Keratinocyte (primary cell): ENCODE data around the gene ATPAF2. TPM values are rescaled to one million over a fixed set of nuclear protein-coding genes. Genes with fewer than 3 reads are reported as not detected.
A peak's percentile ranks its signal among the peaks of the same experiment; 100 is the strongest.

Experiments
- DNase-seq: peaks from one replicate; pipeline ENCODE4 v3.0.0-alpha.2; 2011; ENCODE audit warnings: low read depth, missing footprints, low spot score
- FAIRE-seq: peaks from 2 replicates; lab custom pipeline; 2011; peaks lifted over from hg19 to GRCh38; lab: Jason Lieb, UNC
- H2AFZ ChIP-seq: 2 replicates; pipeline ENCODE4 v1.6.0; 2012; ENCODE audit warnings: low read length, control low read depth, inconsistent platforms; ENCODE audit not compliant: control insufficient read depth
- H3K27ac ChIP-seq: 2 replicates; pipeline ENCODE4 v1.5.1; 2011; ENCODE audit warnings: low read length; ENCODE audit not compliant: control insufficient read depth, insufficient read depth
- H3K27me3 ChIP-seq: 3 replicates; pipeline ENCODE4 v1.6.0; 2011; ENCODE audit warnings: low read length; ENCODE audit not compliant: control insufficient read depth, insufficient read depth; ENCODE audit errors: extremely low read depth
- H3K36me3 ChIP-seq, 2 experiments: 2 replicates in 1 of 2; 3 replicates in 1 of 2; pipeline ENCODE4 v1.5.1; 2011; ENCODE audit warnings: low read length in 2 of 2, mild to moderate bottlenecking in 1 of 2; ENCODE audit not compliant: control insufficient read depth in 2 of 2, insufficient read depth in 2 of 2; ENCODE audit errors: extremely low read depth in 1 of 2
- H3K4me1 ChIP-seq: 3 replicates; pipeline ENCODE4 v1.5.1; 2011; ENCODE audit warnings: low read length; ENCODE audit not compliant: control insufficient read depth, insufficient read depth; ENCODE audit errors: extremely low read depth
- H3K4me2 ChIP-seq: 3 replicates; pipeline ENCODE4 v1.6.0; 2011; ENCODE audit warnings: low read depth, low read length; ENCODE audit not compliant: control insufficient read depth, insufficient read depth; ENCODE audit errors: extremely low read depth
- H3K4me3 ChIP-seq, 3 experiments: fragments of 200-600 bp in 1 of 3; sonication (generic) in 1 of 3; 2 replicates in 2 of 3; 3 replicates in 1 of 3; pipeline ENCODE4 v1.5.1; 2011 to 2016; ENCODE audit warnings: low read length in 3 of 3, mild to moderate bottlenecking in 3 of 3, control low read depth in 2 of 3, inconsistent platforms in 1 of 3, low read depth in 1 of 3, mixed read lengths in 1 of 3, mixed run types in 1 of 3, moderate library complexity in 1 of 3; ENCODE audit not compliant: control insufficient read depth in 2 of 3, insufficient read depth in 2 of 3; ENCODE audit errors: extremely low read depth in 1 of 3
- H3K79me2 ChIP-seq: 2 replicates; pipeline ENCODE4 v1.6.0; 2012; ENCODE audit warnings: low read length; ENCODE audit not compliant: control insufficient read depth, insufficient read depth
- H3K9ac ChIP-seq: 3 replicates; pipeline ENCODE4 v1.6.0; 2011; ENCODE audit warnings: low read length; ENCODE audit not compliant: control insufficient read depth, insufficient read depth; ENCODE audit errors: extremely low read depth
- H3K9me1 ChIP-seq: 3 replicates; pipeline ENCODE4 v1.6.0; 2011; ENCODE audit warnings: low read length; ENCODE audit not compliant: control insufficient read depth, insufficient read depth; ENCODE audit errors: extremely low read depth
- H3K9me3 ChIP-seq: 2 replicates; pipeline ENCODE4 v1.5.1; 2012; ENCODE audit warnings: low read depth, low read length; ENCODE audit not compliant: control insufficient read depth
- H4K20me1 ChIP-seq: 3 replicates; pipeline ENCODE4 v1.6.0; 2011; ENCODE audit warnings: low read length; ENCODE audit not compliant: control insufficient read depth, insufficient read depth; ENCODE audit errors: extremely low read depth
- EZH2 ChIP-seq: IDR thresholded peaks from one replicate; pipeline ENCODE4 v1.6.1; 2012; ENCODE audit warnings: inconsistent platforms, mild to moderate bottlenecking, low read length, moderate library complexity
- dilution Hi-C: fragments of 300-500 bp; cut with MboI; formaldehyde crosslinking; loops from one replicate; pipeline ENCODE4 v1.7.0; 2020; ENCODE audit warnings: low sequenced_read_pairs; ENCODE audit not compliant: extremely low pct_ligation_motif_present
- polyA plus RNA-seq, 5 experiments: library from polyadenylated mRNA; depleted of rRNA in 3 of 5; stranded (reverse) in 3 of 5; stranded (forward) in 1 of 5; unstranded in 1 of 5; fragments of >200 nt; gene quantifications; 1 replicate in 1 of 5; 2 replicates in 3 of 5; 3 replicates in 1 of 5; pipeline versions ENCODE4 v1.2.1 to v1.2.3, GENCODE V29; 2011 to 2012; ENCODE audit warnings: missing spikeins in 2 of 5, low read depth in 1 of 5, low replicate concordance in 1 of 5
- TF ChIP-seq, protein P1 (sequence below), 3 experiments: IDR thresholded peaks in 1 of 3; conservative IDR thresholded peaks in 1 of 3; optimal IDR thresholded peaks in 1 of 3; 2 replicates in 2 of 3; 3 replicates in 1 of 3; pipeline versions ENCODE3 to v1.5.1; 2011; ENCODE audit warnings: low read length in 3 of 3, mild to moderate bottlenecking in 3 of 3, moderate library complexity in 2 of 3, control low read depth in 1 of 3, inconsistent platforms in 1 of 3; ENCODE audit not compliant: insufficient read depth in 2 of 3; ENCODE audit errors: extremely low read depth in 1 of 3

The ATPAF2 gene
- polyA plus RNA-seq, 1 donor (not counting 4 experiments of a cell fraction or from before 2014, with no cell fraction given) = 24.4 TPM

DNA sequence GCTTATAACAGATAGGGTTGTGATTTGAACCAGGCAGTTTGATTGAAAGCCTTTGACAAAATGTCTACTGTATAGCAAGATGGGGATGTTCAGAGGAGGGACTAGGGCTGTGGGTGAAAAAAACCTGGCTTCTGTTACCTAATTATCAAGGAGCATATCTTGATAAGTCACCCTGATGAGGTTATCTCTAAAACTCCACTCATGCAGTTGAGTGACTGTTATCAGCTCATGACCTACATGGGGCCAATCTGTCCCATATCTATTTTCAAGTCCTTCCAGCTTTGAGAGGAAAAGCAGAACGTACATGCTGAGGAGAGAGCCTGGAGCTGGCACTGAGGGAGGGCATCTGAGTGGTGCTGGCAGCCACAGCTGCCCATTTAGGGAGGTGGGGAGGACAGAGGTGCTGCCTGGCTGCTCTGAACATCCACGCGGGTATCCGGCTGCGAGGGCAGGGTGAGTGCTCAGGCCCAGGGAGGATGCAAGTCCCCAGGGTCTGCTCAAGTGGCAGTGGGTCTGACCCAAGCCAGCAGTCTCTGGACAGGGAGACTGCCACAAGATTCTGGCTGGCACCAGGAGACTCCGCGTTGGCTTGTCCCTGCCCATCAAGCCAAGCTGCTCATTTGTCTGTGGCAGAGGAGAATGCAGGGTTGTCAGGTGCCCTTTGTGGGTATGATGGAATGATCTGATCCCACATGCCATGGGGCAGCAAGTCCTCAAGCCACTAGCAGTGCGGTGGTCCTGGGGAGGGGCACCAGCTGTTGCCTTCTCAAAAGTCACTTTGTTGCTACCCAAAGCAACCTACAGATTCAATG lies 29.2 kb downstream of the ATPAF2 start:
- Histone ChIP-seq H3K9me1 (no peaks in the 10 kb centered on the region), H4K20me1 (no peaks in the 10 kb centered on the region), H3K79me2 (no peaks in the 10 kb centered on the region), H3K9me3 (no peaks in the 10 kb centered on the region), H3K27ac (no peak overlapping the region), H3K4me2 (no peak overlapping the region), H3K36me3 (peaks cover 2 to 10% of the 10 kb centered on the region in 2 experiments), H3K4me3 (no peak overlapping the region), H3K9ac (no peak overlapping the region), H3K27me3 (no peaks in the 10 kb centered on the region), H3K4me1 (peaks cover 12% of the 10 kb centered on the region), H2AFZ (no peak overlapping the region)
- dilution Hi-C loops = no loop called here
- TF ChIP-seq, protein P1, sequence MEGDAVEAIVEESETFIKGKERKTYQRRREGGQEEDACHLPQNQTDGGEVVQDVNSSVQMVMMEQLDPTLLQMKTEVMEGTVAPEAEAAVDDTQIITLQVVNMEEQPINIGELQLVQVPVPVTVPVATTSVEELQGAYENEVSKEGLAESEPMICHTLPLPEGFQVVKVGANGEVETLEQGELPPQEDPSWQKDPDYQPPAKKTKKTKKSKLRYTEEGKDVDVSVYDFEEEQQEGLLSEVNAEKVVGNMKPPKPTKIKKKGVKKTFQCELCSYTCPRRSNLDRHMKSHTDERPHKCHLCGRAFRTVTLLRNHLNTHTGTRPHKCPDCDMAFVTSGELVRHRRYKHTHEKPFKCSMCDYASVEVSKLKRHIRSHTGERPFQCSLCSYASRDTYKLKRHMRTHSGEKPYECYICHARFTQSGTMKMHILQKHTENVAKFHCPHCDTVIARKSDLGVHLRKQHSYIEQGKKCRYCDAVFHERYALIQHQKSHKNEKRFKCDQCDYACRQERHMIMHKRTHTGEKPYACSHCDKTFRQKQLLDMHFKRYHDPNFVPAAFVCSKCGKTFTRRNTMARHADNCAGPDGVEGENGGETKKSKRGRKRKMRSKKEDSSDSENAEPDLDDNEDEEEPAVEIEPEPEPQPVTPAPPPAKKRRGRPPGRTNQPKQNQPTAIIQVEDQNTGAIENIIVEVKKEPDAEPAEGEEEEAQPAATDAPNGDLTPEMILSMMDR (optimal IDR thresholded peaks at IDR 0.05 in 1 of 3, IDR thresholded peaks at IDR 0.05 in 1 of 3, conservative IDR thresholded peaks at IDR 0.05 in 1 of 3; ENCODE audit: extremely low read depth in 1 of 3, insufficient read depth in 2 of 3, low read length in 3 of 3) = no peak
- no peak for TF ChIP-seq EZH2
- DNase-seq (no peak), FAIRE-seq (no peak)

DNA sequence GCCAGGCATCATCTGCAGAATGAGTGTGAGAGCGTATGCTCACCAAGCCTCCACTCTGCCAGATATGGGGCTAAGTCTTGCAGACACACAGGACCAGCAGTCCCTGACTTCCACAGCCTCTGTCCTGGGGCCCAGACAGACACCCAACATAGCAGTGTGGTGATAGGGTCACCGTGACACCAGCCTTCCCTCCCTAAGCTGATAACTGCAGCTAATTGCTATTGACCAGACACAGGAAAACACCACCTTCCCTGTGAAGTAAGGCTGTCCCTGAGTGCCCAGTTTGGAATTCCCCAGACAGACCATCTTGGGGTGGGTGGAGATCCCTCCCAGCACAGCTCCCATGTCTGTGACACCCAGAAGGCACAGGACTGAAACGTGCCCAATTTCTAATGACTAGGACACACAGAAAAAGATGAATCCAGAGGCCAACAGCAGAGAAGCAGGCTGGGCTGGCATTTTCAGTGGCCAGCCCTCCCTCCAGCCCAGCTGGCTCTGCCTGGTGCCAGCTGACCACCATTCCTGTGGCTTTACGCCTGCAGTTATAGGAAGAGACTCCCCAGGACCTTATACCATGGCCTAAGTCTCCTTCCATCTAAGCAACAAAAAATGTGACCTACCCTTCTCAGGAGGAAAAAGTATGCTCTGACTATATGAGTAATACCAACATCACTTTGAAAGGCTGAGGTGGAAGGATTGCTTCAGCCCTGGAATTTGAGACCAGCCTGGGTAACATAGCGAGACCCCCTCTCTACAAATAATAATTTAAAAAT lies 30.3 kb downstream of the ATPAF2 start:
- no peak overlapping the region for H3K9ac ChIP-seq
- no peak for DNase-seq
- no peak overlapping the region for H2AFZ ChIP-seq
- H3K9me3 ChIP-seq = no peaks in the 10 kb centered on the region
- FAIRE-seq = peak; percentile 61
- peak overlapping the region; percentile 31 for H3K27ac ChIP-seq
- TF ChIP-seq EZH2 = no peak
- TF ChIP-seq, protein P1 (optimal IDR thresholded peaks at IDR 0.05 in 1 of 3, IDR thresholded peaks at IDR 0.05 in 1 of 3, conservative IDR thresholded peaks at IDR 0.05 in 1 of 3; ENCODE audit: extremely low read depth in 1 of 3, insufficient read depth in 2 of 3, low read length in 3 of 3) = no peak
- dilution Hi-C loops = no loop called here
- no peaks in the 10 kb centered on the region for H4K20me1 ChIP-seq
- H3K36me3 ChIP-seq = peaks cover 2 to 10% of the 10 kb centered on the region in 2 experiments
- H3K4me3 ChIP-seq = no peak overlapping the region
- peak overlapping the region; percentile 54 for H3K4me2 ChIP-seq
- peaks cover 12% of the 10 kb centered on the region for H3K4me1 ChIP-seq
- no peaks in the 10 kb centered on the region for H3K9me1 ChIP-seq
- H3K27me3 ChIP-seq = no peaks in the 10 kb centered on the region
- no peaks in the 10 kb centered on the region for H3K79me2 ChIP-seq
